GM20431 (cell line): ENCODE data around the gene FAM111A.

Experiments
- in situ Hi-C: fragments of 300-500 bp; cut with MseI, MboI; formaldehyde crosslinking; loops from one replicate; pipeline ENCODE4 v1.15.0; 2020; ENCODE audit warnings: low sequenced_read_pairs; ENCODE audit not compliant: unreplicated experiment

FAM111A gene

DNA sequence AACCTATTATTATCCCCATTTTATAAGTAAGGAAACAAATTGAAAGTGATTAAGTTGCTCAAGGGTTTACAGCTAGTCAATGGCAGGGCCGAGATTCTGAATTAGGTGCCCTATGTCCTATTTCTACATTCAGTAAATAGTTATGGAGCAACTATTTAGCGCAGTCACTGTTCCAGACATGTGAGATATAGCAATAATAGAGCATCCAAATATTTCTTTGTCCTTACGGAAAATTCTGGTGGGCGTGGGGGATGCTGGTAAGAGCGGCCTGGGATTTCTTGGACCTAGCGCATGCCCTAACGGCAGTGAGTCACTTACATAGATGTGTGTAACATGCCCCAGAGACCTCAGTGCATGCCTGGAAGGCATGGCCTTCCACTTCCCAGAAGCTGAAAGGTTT lies 33.7 kb downstream of the FAM111A start:
- in situ Hi-C loops = no loop called here

DNA sequence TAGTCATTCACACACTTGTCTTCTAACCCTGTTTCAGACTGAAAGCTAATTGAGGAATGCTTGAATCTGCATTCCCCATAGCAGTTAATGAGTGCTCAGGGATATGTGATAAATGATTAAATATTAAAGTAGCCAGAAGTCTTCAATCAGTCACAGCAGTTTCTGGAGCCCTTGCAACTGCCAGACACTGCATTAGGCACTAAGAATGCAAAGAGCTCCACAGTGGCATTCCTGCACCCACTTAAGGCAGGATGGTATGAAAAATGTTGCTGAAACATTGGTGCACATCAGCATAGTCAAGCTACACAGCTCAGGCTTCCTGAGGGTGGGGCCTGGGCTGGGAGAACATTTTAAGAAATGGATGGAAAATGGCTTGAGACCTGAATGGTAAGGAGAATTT lies 35.7 kb downstream of the FAM111A start:
- in situ Hi-C loops = no loop called here

DNA sequence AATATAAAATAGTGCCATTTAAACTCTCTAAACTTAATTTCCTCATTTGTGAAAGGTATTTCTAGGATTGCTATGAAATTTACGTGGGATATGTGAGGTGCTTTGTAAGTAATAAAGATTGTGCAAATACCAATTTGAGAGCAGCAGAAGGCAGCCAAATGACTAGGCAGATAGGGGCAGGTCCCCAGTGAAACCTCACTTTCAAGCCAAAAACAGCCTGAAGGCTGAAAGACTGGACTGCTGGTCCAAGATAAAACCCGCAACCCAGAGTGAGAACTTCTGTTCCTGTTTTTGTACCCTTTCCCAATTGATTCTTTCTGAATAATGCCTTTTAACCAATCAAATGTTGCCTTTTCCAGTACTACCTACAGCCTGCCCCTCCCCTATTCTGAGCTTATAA lies 36.5 kb downstream of the FAM111A start:
- in situ Hi-C loops = no loop called here

DNA sequence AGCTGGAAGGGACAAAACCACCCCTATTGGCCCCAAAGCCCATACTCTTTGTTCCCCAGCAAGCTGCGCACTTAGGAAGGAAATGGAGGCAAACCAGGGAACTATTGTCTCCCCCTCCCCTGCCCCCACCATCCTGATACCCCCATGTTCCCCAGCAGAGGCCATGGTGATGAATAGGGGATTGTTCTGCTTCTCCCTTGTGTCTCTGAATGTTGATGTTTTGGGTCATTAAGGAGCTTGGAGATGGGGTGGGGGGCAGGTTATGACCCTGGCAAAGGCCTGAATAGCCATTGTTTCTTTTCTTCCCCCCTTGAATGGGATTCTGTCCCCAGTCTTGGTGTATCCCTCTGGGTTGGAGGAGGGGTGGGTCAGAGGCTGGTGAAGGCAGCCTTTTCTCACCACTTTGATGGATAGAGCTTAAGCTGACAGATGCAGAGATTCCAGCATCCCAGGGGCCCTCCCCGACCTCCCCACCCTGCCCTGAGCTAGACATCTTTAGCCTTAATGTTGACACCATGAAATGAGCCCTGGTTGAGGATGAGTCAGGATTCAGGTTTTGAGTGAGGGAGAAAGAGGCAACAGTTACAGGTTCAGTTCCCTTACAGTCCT lies 37.6 kb downstream of the FAM111A start:
- in situ Hi-C loops = loop anchor here (10.0 kb wide), 1 partner anchor 105 kb away; no protein-coding TSS in a partner anchor

DNA sequence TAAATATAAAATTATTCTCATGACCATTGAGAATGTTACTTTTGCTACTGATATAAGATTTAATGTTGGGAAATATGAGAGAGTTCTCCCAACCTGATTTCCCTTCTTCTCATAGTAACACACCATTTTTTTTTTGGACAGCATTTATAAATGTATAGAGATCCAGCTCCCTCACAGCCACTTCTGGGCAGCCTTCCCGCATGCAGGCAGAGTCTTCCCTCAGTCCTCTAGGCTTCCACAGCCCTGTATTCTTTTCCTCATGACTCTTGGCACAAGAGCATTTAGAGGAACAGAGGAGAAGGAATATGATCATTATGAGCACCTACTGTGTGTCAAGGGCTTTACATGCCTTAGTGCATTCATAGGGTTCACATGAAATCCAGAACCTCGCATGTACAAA lies 38.3 kb downstream of the FAM111A start:
- in situ Hi-C loops = loop anchor here (10.0 kb wide), 1 partner anchor 104 kb away; no protein-coding TSS in a partner anchor

DNA sequence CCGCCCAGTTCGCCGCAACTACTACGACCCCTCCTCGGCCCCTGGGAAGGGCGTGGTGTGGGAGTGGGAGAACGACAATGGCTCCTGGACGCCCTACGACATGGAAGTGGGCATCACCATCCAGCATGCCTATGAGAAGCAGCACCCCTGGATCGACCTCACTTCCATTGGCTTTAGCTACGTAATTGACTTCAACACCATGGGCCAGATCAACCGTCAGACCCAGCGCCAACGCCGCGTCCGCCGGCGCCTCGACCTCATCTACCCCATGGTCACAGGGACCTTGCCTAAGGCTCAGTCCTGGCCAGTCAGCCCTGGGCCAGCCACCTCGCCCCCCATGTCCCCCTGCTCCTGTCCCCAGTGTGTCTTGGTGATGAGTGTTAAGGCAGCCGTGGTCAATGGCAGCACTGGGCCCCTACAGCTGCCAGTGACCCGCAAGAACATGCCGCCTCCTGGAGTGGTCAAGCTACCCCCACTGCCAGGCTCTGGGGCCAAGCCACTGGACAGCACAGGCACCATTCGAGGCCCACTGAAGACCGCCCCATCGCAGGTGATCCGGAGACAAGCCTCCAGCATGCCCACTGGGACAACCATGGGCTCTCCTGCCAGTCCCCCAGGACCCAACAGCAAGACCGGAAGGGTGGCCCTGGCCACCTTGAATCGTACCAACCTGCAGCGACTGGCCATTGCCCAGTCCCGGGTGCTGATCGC lies 39.2 kb downstream of the FAM111A start:
- in situ Hi-C loops = loop anchor here (10.0 kb wide), 1 partner anchor 103 kb away; no protein-coding TSS in a partner anchor

DNA sequence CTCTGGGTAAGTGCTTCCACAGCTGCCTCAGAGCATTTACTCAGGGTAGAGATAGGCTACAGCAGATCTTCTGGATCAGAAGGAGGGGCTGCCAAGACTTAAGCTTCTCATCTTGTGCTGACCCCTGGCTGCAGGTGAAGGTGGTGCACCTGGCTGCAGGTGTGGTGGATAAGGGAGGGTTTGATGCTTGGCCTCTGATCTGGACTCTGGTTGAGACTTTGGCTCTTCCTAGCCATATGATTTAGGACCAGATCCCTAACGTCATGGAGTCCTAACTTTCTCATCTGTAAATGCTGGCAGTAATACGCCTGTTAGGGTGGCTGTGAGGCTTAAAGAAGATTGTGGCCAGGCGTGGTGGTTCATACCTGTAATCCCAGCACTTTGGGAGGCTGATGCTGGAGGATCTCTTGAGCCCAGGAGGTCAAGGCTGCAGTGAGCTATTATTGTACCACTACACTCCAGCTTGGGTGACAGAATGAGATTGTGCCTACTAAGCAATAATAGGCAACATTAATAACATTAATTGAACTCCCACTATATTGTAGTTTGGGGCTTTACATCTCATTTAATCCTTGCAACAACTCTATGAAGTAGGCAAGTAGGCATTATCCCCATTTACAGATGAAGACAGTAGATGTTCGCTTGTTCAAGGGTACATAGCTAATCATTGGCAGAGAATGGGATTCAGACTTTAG lies 39.9 kb downstream of the FAM111A start:
- in situ Hi-C loops = loop anchor here (10.0 kb wide), 1 partner anchor 102 kb away; no protein-coding TSS in a partner anchor

DNA sequence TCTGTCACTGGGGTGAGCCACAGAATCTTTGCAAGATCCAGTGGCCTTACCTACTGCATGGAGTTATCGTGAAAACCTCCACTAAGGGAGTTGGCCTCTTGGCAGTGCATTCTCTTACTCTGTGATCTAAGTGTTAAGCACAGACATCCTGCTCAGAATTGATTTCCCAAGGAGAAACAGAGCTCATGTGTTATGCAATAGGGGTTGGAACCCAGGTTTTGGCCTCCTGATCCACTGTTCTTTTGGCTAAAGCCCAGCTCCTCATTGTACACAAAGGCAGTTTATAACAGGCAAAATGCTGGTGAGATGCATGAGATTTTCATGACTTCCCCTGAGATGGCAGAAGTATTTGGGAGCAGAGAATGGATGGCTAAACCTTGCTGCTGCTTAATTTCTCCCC lies 41.1 kb downstream of the FAM111A start:
- in situ Hi-C loops = loop anchor here (10.0 kb wide), 1 partner anchor 101 kb away; no protein-coding TSS in a partner anchor

DNA sequence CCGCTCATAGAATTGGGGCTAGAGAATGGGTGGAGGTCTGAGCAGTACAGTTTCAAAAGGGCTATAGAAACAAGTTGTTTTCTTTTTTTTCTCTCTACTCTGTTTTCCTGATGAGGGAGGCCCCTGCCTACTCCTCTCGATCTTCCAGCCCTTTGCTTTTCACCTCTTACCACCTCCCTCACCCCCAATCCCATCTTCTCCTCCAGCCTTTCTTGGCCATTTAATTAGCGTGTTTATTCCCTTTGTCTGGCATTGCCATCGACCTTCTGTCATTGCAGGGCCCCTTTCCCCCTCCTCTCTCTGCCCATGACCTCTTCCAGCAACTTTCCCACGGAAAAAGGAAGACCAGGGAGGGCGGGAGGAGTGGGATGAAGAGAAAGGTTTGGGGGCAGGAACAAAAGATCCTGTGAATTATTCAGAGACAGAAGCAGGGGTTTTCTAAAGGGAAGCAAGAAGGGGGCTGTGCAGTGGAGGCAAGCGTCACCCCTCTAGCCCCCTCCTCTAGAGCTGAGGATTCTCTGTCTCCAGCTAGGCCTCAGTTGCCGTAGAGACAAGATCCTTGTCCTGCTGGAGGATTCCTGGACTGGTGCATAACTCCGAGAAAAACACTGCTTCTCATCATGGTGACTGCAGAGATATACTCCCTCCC lies 42.2 kb downstream of the FAM111A start:
- in situ Hi-C loops = loop anchor here (10.0 kb wide), 1 partner anchor 100 kb away; no protein-coding TSS in a partner anchor

DNA sequence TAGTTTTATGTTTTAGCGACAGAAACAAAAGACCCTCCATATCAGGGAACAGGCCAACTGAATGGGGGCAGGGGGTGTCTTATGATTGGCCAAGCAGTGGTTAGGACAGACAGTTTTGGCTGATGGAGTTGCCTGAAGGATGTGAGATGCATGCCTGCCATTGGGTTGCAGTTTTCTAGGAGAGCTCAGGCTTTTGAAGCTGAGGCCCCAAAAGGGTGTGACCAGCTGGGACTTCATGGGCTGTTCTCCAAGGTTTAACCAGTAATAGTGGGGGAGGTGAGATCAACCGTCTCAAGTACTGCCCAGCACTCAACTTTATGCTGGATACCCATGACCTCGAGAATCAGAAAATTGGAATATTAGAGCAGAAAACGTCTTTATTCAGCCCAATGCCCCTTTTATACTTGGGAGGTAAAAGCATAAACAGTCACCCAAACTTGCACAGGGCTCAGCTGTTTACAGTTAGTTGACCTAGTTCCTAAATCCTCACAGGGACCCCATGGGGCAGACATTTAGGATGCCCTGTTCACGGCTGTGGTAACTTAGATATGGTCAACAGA lies 42.8 kb downstream of the FAM111A start:
- in situ Hi-C loops = loop anchor here (10.0 kb wide), 1 partner anchor 99 kb away; no protein-coding TSS in a partner anchor

DNA sequence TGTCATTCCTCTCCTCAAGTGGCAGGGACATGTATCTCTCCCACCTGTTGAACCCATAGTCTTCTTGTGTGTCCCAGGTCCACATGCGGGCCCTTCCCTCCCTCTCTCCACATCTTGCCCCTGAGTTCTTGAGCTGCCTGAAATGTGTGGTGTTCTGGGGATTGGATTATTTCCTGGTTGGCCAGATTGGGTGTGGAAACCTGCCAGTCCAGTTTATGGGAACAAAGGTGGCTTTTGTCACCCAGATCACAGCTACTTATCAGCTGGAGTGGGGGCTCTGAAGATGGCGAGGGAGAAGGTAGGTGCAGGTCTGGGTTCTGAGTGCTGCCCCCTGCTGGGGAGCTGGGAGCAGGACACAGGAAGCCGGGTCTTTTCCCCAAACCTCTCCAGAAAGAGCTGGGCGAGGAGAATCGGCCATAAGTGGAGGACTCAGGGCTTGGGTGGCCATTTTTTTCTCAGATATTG lies 43.5 kb downstream of the FAM111A start:
- in situ Hi-C loops = loop anchor here (10.0 kb wide), 1 partner anchor 99 kb away; no protein-coding TSS in a partner anchor

DNA sequence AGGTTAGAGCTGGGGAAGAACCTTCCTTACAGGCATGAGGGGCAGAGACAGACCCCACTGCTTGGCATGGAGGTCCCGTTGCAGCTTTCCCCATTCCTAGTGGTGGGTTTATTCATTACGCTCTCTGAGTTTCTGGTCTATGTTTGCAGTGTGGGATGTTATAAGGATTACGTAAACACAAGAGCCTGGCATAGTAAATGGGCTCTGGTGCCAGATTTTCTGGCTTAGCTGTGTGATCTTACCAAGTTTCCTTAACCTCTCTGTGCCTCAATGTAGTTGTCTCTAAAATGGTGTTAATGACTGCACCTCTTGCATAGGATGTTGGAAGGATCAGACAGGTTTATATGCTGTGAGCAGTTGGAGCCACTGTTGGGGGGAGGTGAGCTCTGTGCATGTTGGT lies 44.4 kb downstream of the FAM111A start:
- in situ Hi-C loops = loop anchor here (10.0 kb wide), 1 partner anchor 98 kb away; no protein-coding TSS in a partner anchor

DNA sequence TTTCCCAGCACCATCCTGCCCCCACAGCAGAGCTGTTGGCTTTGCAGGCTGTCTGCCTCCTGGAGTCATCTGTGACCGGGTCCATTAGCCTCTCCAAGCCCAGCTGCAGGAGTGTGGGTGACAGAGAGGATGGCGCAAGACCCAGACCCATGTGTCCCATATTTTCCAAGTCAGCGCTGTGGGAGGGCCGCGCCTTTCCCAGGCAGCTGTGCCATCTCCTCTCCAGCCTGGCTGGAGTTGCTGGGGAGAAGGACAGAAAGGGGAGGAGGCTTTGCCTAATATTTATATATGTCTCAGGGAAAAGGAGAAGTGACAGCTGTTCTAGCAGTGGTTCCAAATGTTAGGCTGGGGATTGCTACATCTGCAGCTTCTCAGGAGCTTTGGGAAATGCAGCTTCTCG lies 44.9 kb downstream of the FAM111A start:
- in situ Hi-C loops = loop anchor here (10.0 kb wide), 1 partner anchor 97 kb away; no protein-coding TSS in a partner anchor

DNA sequence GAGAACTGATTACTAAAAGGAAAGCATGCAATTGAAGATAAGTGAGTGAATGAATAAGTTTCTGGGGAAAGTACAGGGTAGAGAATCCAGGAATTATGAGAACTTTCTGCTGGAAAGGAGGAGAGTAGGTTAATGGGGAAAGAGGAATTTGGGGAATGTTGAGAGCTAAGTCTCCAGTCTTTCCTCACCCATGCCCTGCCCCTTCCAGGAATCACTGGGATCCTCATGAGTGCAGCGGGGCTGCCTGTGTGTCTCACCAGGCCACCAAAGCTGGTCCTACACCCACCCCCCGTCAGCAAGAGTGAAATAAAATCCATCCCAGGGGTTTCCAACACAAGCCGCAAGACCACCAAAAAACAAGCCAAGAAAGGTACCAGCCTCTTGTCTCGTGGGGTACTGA lies 46.3 kb downstream of the FAM111A start:
- in situ Hi-C loops = loop anchor here (10.0 kb wide), 1 partner anchor 96 kb away; no protein-coding TSS in a partner anchor

DNA sequence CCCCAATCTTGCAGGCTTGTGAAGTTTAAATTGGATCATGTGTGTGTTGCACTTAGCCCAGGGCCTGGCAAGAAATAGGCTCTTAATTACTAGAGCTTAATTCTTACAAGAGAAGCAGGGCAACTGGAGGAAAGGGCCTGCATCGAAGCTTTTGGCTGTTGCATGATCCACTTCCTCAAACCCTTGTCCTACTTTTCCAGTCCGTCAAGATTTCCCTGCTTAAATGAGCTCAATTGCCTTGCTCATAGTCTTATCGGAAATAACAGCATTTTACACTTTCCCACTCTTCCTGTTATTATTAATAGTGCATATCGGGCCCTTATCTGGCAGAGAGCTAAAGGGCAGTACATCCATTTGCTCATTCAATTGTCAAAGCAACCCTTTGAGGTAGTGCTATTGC lies 47.3 kb downstream of the FAM111A start:
- in situ Hi-C loops = loop anchor here (10.0 kb wide), 1 partner anchor 95 kb away; no protein-coding TSS in a partner anchor

DNA sequence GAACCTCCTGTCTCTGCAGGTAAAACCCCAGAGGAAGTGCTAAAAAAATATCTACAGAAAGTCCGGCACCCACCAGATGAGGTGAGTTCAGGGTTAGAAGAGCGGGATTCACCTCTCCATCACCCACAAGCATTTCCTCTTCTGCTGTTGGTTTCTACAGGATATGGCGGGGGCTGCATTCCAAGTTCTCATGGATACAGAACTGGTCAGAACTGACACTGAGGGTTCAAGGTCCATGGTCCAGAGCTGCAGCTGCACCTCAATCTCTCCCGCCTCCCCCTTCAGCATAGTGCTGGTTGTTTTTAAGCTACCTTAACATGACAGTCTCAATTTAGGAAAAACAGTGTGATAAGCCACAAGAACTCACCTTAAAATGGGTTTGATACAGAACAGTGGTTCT lies 48.4 kb downstream of the FAM111A start:
- in situ Hi-C loops = no loop called here

DNA sequence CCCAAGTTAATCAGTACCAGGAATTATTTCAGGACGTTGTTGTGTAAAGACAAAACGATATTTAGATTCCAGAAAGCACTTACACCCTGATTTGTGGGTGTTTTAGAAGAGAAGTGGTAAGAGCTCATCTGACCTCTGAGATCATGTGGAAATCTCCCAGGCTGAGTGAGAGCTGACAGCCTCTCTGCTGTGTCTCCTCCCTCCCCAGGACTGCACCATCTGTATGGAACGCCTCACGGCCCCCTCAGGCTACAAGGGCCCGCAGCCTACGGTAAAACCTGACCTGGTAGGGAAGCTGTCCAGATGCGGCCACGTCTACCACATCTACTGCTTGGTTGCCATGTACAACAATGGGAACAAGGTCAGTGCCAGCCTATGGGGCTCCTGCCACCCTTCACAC lies 49.2 kb downstream of the FAM111A start:
- in situ Hi-C loops = no loop called here

DNA sequence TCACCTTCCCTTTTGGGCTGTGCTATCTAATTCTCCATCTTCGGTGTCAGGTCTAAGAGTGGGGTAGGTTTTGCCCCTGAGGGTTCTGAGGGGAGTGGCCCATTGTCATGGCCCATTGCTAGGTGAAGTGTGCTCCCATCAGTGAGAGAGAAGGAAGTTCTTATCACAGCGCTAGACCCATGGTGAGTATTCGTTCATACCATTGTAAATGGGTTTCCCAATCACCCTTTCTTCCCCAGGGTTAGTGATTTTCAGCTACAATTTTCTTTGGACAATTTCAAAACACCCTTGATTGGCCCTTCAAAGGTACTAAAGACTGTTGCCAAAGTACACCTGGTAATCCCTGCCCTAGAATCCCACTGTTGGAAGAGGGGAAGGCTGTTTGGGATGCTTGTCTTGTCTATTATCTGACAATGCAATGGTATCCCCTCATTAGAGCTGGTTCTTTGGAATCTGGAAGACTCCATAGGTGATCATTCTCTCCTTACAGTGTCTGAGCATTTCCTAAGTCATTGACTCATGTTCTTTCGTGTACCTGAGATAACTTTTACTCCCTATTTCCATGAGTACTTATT lies 49.9 kb downstream of the FAM111A start:
- in situ Hi-C loops = no loop called here

DNA sequence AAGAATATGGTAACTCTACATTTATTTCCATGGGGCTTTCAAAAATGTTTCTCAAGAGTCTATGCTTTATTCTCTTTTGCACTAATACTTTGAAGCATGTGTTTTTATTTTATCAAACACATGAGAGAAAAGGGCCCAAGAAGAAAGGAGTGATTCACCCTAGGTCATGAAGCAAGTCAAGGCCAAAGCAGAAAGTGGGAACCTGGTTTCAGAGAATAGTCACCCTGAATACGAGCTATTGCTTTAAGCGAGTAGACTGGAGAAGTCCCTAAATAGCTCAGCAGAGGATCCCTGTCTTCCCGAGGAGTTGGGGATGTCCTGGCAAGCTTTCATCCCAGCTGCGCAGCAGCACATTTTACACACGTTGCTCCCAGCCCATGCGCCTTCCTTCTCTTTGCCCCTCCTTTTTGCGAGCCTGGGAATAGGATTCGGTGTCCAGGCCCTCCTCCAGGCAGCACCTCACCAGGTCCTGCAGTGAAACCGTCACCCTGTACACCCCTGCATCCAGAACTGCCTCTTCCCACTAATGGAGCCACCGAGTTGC lies 51.0 kb downstream of the FAM111A start:
- in situ Hi-C loops = no loop called here
